Stimulated activated CD4-positive, alpha-beta T cell treated with anti-CD3 and anti-CD28 coated beads, Interleukin-4, amount 100 ng/mL, for 1 hour (primary cell): ENCODE results near the gene NOS1.
"Not testable (repeated sequence)": the region's sequence is repeated elsewhere in the genome, so short reads cannot be mapped to it uniquely, and the experiment has no call there.

Experiments used
- DNase-seq: peaks from one replicate; pipeline ENCODE4 v3.0.0-alpha.2; 2020

Gene NOS1

GRCh38 chr12:117255386-117255785 lies 106.0 kb downstream of the NOS1 start:
- DNase-seq, result no peak

- DNase-seq, result no peak
Observed at GRCh38 chr12:117243488-117243887, 117.9 kb downstream of the NOS1 start.

- DNase-seq, result no peak
Observed at GRCh38 chr12:117241697-117242096, 119.7 kb downstream of the NOS1 start.

- DNase-seq, result no peak
Observed at GRCh38 chr12:117240081-117240755, 121.2 kb downstream of the NOS1 start.

GRCh38 chr12:117236456-117237001 lies 124.9 kb downstream of the NOS1 start:
- DNase-seq, result peak; percentile 77

GRCh38 chr12:117235261-117235660 lies 126.2 kb downstream of the NOS1 start:
- no peak for DNase-seq

GRCh38 chr12:117234441-117234840 lies 127.0 kb downstream of the NOS1 start:
- no peak for DNase-seq

GRCh38 chr12:117231750-117232149 lies 129.7 kb downstream of the NOS1 start:
- DNase-seq, result no peak

GRCh38 chr12:117228239-117228638 lies 133.2 kb downstream of the NOS1 start:
- no peak for DNase-seq

GRCh38 chr12:117227000-117227653 lies 134.3 kb downstream of the NOS1 start:
- DNase-seq, result no peak

- DNase-seq, result no peak
Observed at GRCh38 chr12:117226505-117226904, 134.9 kb downstream of the NOS1 start.

GRCh38 chr12:117225179-117225578 lies 136.2 kb downstream of the NOS1 start:
- DNase-seq, result no peak

GRCh38 chr12:117220947-117221346 lies 140.5 kb downstream of the NOS1 start:
- not testable (repeated sequence) for DNase-seq

GRCh38 chr12:117218149-117218548 lies 143.3 kb downstream of the NOS1 start:
- no peak for DNase-seq

GRCh38 chr12:117216686-117217085 lies 144.7 kb downstream of the NOS1 start:
- no peak for DNase-seq

GRCh38 chr12:117214797-117215196 lies 146.6 kb downstream of the NOS1 start:
- no peak for DNase-seq

- no peak for DNase-seq
Observed at GRCh38 chr12:117213295-117213808, 148.1 kb downstream of the NOS1 start.

GRCh38 chr12:117212563-117213190 lies 148.7 kb downstream of the NOS1 start:
- peak; percentile 60 for DNase-seq

- DNase-seq, result no peak
Observed at GRCh38 chr12:117210266-117210918, 151.0 kb downstream of the NOS1 start.

- no peak for DNase-seq
Observed at GRCh38 chr12:117209626-117210025, 151.8 kb downstream of the NOS1 start.

GRCh38 chr12:117208811-117209455 lies 152.5 kb downstream of the NOS1 start:
- DNase-seq, result no peak

GRCh38 chr12:117208206-117208605 lies 153.2 kb downstream of the NOS1 start:
- no peak for DNase-seq

GRCh38 chr12:117207675-117208074 lies 153.8 kb downstream of the NOS1 start:
- no peak for DNase-seq
